ENCODE data around the gene FCGR3A.
"Not testable (repeated sequence)": the region's sequence is repeated elsewhere in the genome, so short reads cannot be mapped to it uniquely, and the experiment has no call there.

The FCGR3A gene

GRCh38 chr1:161556143-161556542, 6.5 kb upstream of the FCGR3A start:
- not testable (repeated sequence) for DNase-seq (ENCODE audit: low spot score)

- not testable (repeated sequence) for DNase-seq (ENCODE audit: low spot score)
Measured at GRCh38 chr1:161554815-161555417, 5.3 kb upstream of the FCGR3A start.

GRCh38 chr1:161554340-161554739, 4.7 kb upstream of the FCGR3A start:
- not testable (repeated sequence) for DNase-seq (ENCODE audit: low spot score)

GRCh38 chr1:161553631-161554030, 4.0 kb upstream of the FCGR3A start:
- not testable (repeated sequence) for DNase-seq (ENCODE audit: low spot score)

- not testable (repeated sequence) for DNase-seq (ENCODE audit: low spot score)
Measured at GRCh38 chr1:161550942-161551341, 1.3 kb upstream of the FCGR3A start.

- not testable (repeated sequence) for DNase-seq (ENCODE audit: low spot score)
Measured at GRCh38 chr1:161548749-161549406, 740 bp downstream of the FCGR3A start.

- not testable (repeated sequence) for DNase-seq (ENCODE audit: low spot score)
Measured at GRCh38 chr1:161547995-161548741, 1.4 kb downstream of the FCGR3A start.

GRCh38 chr1:161545005-161545731, 4.5 kb downstream of the FCGR3A start:
- DNase-seq (ENCODE audit: low spot score): peak; percentile 3

- not testable (repeated sequence) for DNase-seq (ENCODE audit: low spot score)
Measured at GRCh38 chr1:161543125-161543524, 6.5 kb downstream of the FCGR3A start.

- not testable (repeated sequence) for DNase-seq (ENCODE audit: low spot score)
Measured at GRCh38 chr1:161542091-161542559, 7.5 kb downstream of the FCGR3A start.

GRCh38 chr1:161540570-161540960, 9.1 kb downstream of the FCGR3A start:
- DNase-seq (ENCODE audit: low spot score): not testable (repeated sequence)

- peak; percentile 71 for DNase-seq (ENCODE audit: low spot score)
Measured at GRCh38 chr1:161539731-161540569, 9.7 kb downstream of the FCGR3A start.

- DNase-seq (ENCODE audit: low spot score): not testable (repeated sequence)
Measured at GRCh38 chr1:161538925-161539479, 10.6 kb downstream of the FCGR3A start.

GRCh38 chr1:161537068-161537669, 12.4 kb downstream of the FCGR3A start:
- not testable (repeated sequence) for DNase-seq (ENCODE audit: low spot score)

- DNase-seq (ENCODE audit: low spot score): not testable (repeated sequence)
Measured at GRCh38 chr1:161532644-161533567, 16.7 kb downstream of the FCGR3A start.

- DNase-seq (ENCODE audit: low spot score): no peak
Measured at GRCh38 chr1:161531986-161532643, 17.5 kb downstream of the FCGR3A start.

- peak; percentile 84 for DNase-seq (ENCODE audit: low spot score)
Measured at GRCh38 chr1:161530671-161531641, 18.7 kb downstream of the FCGR3A start.

GRCh38 chr1:161530158-161530557, 19.5 kb downstream of the FCGR3A start:
- DNase-seq (ENCODE audit: low spot score): not testable (repeated sequence)
